Panc1 (cell line): ENCODE data around the gene TNRC18. TPM values are rescaled to one million over a fixed set of nuclear protein-coding genes. Genes with fewer than 3 reads are reported as not detected.

Source experiments
- ATAC-seq: fragments of 200-7000 bp; cut with Tn5 transposase; 2 replicates; pipeline ENCODE4 v1.9.1; 2020; ENCODE audit warnings: mild to moderate bottlenecking, moderate library complexity
- BruUV-seq: library from RNA; stranded (reverse); fragments of 400-500 nt; replicated peaks from 2 replicates; lab custom pipeline; 2021; lab: Mats Ljungman, UMichigan
- CTCF ChIA-PET: fragments of 300-600 bp; sonication (Branson Sonifier 250); formaldehyde crosslinking; loops from one replicate; lab custom pipeline; 2022; ENCODE audit warnings: antibody characterized with exemption; lab: Charles Lee
- POLR2A ChIA-PET: fragments of 300-600 bp; sonication (Branson Sonifier 250); formaldehyde crosslinking; loops from one replicate; lab custom pipeline; 2022; ENCODE audit warnings: antibody characterized with exemption; lab: Charles Lee
- DNase-seq: peaks from one replicate; pipeline ENCODE4 v3.0.0-alpha.2; 2010; ENCODE audit warnings: low read depth, low spot score
- H3K27ac ChIP-seq: 2 replicates; pipeline ENCODE4 v1.5.1; 2011; ENCODE audit warnings: mild to moderate bottlenecking, low read length, inconsistent platforms
- H3K27me3 ChIP-seq: fragments of 200-500 bp; sonication (Bioruptor generic); 2 replicates; pipeline ENCODE4 v1.6.0; 2014; ENCODE audit warnings: low read length, inconsistent platforms; ENCODE audit not compliant: control insufficient read depth, insufficient read depth
- H3K36me3 ChIP-seq: fragments of 200-500 bp; sonication (Bioruptor generic); 2 replicates; pipeline ENCODE4 v1.5.1; 2014; ENCODE audit warnings: inconsistent platforms, mild to moderate bottlenecking, low read length, moderate library complexity; ENCODE audit not compliant: control insufficient read depth, insufficient read depth
- H3K4me1 ChIP-seq: 2 replicates; pipeline ENCODE4 v1.5.1; 2011; ENCODE audit warnings: inconsistent platforms, mild to moderate bottlenecking, low read length, moderate library complexity; ENCODE audit not compliant: control insufficient read depth, insufficient read depth
- H3K4me3 ChIP-seq, 2 experiments: 2 replicates each; pipeline ENCODE4 v1.5.1; 2011 to 2012; ENCODE audit warnings: low read depth in 2 of 2, low read length in 2 of 2, mild to moderate bottlenecking in 2 of 2, inconsistent platforms in 1 of 2, moderate library complexity in 1 of 2
- H3K9me3 ChIP-seq: fragments of 200-500 bp; sonication (Bioruptor generic); 2 replicates; pipeline ENCODE4 v1.5.1; 2014; ENCODE audit warnings: low read depth, mild to moderate bottlenecking, inconsistent platforms, low read length, moderate library complexity; ENCODE audit not compliant: control insufficient read depth, insufficient read depth
- CTCF ChIP-seq: fragments of 450-650 bp; IDR thresholded peaks from 2 replicates; pipeline ENCODE4 v1.5.1; 2017; ENCODE audit warnings: mild to moderate bottlenecking
- POLR2AphosphoS5 ChIP-seq: IDR thresholded peaks from 2 replicates; pipeline ENCODE4 v1.6.1; 2012; ENCODE audit warnings: mild to moderate bottlenecking, low read depth, low read length, moderate library complexity
- REST ChIP-seq, 2 experiments: IDR thresholded peaks; 2 replicates each; pipeline ENCODE4 v1.6.1; 2011 to 2012; ENCODE audit warnings: low read depth in 2 of 2, control low read depth in 1 of 2, low read length in 1 of 2, mild to moderate bottlenecking in 1 of 2, moderate library complexity in 1 of 2; ENCODE audit not compliant: insufficient read depth in 1 of 2
- SIN3A ChIP-seq: IDR thresholded peaks from 2 replicates; pipeline ENCODE4 v1.6.1; 2012; ENCODE audit warnings: low read depth, mild to moderate bottlenecking, low read length, moderate library complexity, borderline replicate concordance; ENCODE audit not compliant: insufficient read depth
- TCF7L2 ChIP-seq: IDR thresholded peaks from 2 replicates; pipeline ENCODE4 v1.6.1; 2011; ENCODE audit warnings: mild to moderate bottlenecking, low read depth, low read length, inconsistent platforms
- in situ Hi-C: cut with HindIII; loops from 2 replicates; pipeline ENCODE4 v1.10.0; 2016; ENCODE audit warnings: low sequenced_read_pairs, low pct_unique_long_range_greater_than_20kb
- intact Hi-C: fragments of 100-400 bp; cut with micrococcal nuclease; formaldehyde crosslinking; loops from one replicate; pipeline ENCODE4 v1.10.0; 2022; ENCODE audit not compliant: unreplicated experiment
- total RNA-seq: library from RNA; stranded (reverse); gene quantifications from one replicate; pipeline ENCODE4 v1.2.1, GENCODE V29; 2021; ENCODE audit not compliant: unreplicated experiment

TNRC18 gene
- total RNA-seq, 1 experiment from 2014 or later: 148 TPM

GRCh38 chr7:5393748-5394147 is 29.9 kb downstream of the TNRC18 start:
- ATAC-seq: no peak
- ChIA-PET CTCF (interaction anchor here (0.6 to 0.9 kb wide), 2 partner anchors 21 to 102 kb away, joined by 3 to 5 read pairs; no protein-coding TSS in a partner anchor), POLR2A (no interaction called here)
- Histone ChIP-seq H3K27ac (no peak overlapping the region), H3K9me3 (no peaks in the 10 kb centered on the region), H3K27me3 (no peaks in the 10 kb centered on the region), H3K36me3 (no peaks in the 10 kb centered on the region; the same call in 1 of the 2 replicates), H3K4me3 (no peak overlapping the region), H3K4me1 (peaks cover 29% of the 10 kb centered on the region)
- intact Hi-C loops: no loop called here
- TF ChIP-seq CTCF (no peak), REST (IDR thresholded peaks at IDR 0.05; ENCODE audit: insufficient read depth in 1 of 2, low read depth in 2 of 2, low read length in 1 of 2) (no peak), POLR2AphosphoS5 (no peak), TCF7L2 (no peak), SIN3A (no peak)
- no peak for DNase-seq
- in situ Hi-C loops: no loop called here
- BruUV-seq: no TSS peak

GRCh38 chr7:5393328-5393727 is 30.3 kb downstream of the TNRC18 start:
- ATAC-seq (no peak), DNase-seq (no peak)
- Histone ChIP-seq H3K4me3 (no peak overlapping the region), H3K27me3 (no peaks in the 10 kb centered on the region), H3K27ac (no peak overlapping the region), H3K4me1 (peaks cover 29% of the 10 kb centered on the region), H3K36me3 (no peaks in the 10 kb centered on the region; the same call in 1 of the 2 replicates), H3K9me3 (no peaks in the 10 kb centered on the region)
- CTCF ChIA-PET: interaction anchor here (0.6 kb wide), 2 partner anchors 21 to 202 kb away, joined by 5 to 12 read pairs; no protein-coding TSS in a partner anchor
- in situ Hi-C loops: no loop called here
- intact Hi-C loops: no loop called here
- BruUV-seq: no TSS peak
- POLR2A ChIA-PET: no interaction called here
- TF ChIP-seq TCF7L2: no peak
- no peak for TF ChIP-seq SIN3A
- TF ChIP-seq POLR2AphosphoS5: no peak
- no peak for TF ChIP-seq CTCF
- TF ChIP-seq REST (IDR thresholded peaks at IDR 0.05; ENCODE audit: insufficient read depth in 1 of 2, low read depth in 2 of 2, low read length in 1 of 2): no peak
